HG03045 (cell line): ENCODE results near the gene PAQR9.

Source experiments
- ATAC-seq: cut with Tn5 transposase; IDR thresholded peaks from one replicate; pipeline ENCODE4 v1.9.1; 2021; ENCODE audit warnings: mild to moderate bottlenecking, moderate library complexity; ENCODE audit not compliant: unreplicated experiment

Gene PAQR9

DNA sequence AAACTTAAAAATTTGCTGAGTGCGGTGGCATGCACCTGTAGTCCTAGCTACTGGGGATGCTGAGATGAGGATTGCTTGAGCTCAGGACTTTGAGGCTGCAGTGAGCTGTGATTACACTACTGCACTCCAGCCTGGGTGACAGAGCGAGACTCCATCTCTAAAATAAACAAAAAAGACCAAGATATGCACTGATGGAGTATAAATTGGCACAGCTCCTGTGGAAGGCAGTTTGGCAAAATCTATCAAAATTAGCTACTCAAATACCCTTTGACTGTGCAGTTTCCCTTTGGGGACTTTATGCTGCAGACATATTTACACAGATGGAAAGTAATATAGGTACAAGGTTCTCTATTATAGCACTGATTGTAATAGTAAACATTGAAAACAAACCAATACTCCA is 19.8 kb upstream of the PAQR9 start:
- ATAC-seq = no peak

DNA sequence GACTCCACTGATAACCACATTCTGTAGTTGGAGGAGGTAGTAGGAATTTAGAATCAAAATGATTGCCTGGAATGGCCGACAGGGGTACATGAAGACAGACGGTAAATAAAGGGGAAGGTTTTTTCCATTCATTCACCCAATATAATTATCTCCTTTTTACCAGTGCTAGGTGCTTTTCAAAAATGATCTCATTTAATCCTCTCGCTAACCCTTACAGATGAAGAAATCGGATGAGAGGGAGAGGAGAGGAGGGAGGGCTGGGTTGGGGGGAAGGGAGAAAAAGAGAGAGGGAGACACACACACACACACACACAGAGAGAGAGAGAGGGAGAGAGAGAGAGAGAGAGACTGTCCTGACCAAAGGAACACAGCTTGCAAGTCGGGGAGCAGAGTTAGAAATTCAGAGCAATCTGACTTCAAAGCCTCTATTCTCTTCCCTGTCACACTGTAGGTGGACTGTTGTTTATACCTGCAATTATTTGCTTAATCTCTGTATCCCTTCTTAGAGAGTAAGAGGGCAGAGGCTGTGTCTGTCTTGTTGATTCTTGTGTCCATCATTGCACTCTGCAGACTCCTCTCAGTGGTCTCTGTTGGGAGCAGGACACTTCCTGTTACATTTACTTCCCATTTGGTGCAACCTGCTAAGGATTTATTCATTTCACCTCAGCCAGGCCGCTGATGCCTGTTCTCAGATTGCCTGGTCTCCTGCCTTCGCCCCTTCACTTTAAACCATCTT is 18.7 kb upstream of the PAQR9 start:
- no peak for ATAC-seq

DNA sequence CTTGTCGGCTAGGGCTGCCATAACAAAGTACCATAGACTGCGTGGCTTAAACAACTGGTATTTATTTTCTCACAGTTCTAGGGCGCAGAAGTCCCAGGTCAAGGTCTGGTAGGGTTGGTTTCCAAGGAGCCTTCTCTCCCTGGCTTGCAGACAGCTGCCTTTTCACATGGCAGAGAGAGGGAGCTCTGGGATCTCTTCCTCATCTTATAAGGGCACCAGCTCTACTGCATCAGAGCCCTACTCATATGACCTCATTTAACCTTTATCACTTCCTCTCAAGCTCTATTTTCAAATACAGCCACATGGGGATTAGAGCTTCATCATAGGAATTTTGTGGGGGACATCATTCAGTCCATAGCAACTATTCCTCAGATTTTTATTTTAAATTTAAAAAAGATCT is 17.6 kb upstream of the PAQR9 start:
- no peak for ATAC-seq

DNA sequence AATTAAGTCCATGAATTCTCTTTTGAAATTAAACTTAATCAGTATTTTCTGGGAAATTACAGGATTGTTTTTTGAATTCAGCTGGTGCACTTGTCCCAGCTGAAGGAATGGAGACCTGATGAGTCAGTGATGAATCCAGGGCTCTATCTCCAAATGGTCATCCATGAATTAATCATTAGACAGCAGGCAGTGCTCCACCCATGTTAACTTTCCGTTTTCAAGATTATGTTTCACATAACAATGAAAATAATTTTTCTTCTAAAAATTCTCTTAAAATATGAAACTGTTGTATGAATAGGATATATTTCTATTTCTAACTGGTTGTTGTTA is 13.9 kb upstream of the PAQR9 start:
- ATAC-seq = no peak

DNA sequence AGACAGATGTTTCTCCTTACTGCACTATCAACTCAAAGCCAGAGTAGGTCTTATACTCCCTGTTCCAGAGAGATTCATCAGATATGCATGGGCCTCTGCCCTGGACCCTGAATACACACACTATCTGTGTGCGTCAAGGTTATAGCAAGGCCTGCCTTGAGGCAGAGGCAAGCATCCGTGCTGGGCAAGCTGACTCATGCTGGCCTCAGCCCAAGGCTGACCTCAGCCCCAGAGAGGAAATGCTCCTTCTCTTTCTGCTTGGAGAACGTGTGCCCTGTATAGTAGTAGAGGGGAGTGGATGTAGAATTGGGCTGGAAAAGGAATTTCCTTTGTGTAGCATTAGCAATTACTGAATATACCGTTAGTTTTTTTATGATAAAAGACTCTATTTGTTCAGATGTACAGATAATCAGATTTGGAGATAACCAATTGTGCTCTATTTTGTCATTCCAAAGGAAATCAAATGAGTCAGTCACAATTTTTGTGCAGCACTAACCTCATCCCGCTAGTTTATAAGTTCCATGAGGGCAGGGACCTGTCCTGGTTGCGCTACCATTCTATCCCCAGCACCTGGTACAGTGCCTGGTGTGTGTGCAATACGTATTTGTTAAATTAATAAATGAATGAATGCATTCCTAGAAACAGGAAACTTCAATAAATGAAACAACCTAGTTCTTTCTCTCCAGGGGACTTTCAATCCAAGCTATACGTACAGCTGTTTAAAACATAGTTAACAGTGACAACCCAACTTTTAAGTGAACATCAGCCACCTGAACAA is 13.3 kb upstream of the PAQR9 start:
- no peak for ATAC-seq

DNA sequence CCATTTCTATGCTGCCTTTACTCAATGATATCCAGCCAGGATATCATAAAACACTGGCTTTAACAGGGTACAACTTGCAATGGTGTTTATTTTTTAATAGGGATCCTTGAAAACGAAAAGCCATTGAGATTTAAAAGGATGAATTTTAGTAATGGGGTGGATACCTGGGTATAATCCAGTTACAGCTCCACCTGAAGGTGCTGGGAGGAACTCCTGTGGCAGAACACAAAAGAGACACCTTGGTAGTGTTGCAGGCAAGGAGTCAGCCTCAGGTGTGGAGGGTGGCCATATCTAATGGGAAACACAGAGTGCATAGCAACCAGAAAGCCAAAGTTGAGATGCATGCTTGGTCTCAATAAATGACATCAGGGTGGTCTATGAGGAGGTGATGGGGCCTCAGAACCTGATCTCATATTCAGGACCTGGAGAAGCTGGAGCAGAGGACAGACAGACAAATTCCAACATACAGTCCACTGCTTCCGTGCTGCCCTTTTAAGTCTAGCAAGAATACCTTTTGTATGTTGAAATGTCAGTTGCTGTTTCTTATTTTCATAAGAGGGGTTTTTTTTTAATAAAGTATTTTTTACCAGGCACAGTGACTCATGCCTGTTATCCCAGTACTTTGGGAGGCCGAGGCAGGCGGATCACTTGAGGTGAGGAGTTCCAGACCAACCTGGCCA is 12.0 kb upstream of the PAQR9 start:
- ATAC-seq = no peak

DNA sequence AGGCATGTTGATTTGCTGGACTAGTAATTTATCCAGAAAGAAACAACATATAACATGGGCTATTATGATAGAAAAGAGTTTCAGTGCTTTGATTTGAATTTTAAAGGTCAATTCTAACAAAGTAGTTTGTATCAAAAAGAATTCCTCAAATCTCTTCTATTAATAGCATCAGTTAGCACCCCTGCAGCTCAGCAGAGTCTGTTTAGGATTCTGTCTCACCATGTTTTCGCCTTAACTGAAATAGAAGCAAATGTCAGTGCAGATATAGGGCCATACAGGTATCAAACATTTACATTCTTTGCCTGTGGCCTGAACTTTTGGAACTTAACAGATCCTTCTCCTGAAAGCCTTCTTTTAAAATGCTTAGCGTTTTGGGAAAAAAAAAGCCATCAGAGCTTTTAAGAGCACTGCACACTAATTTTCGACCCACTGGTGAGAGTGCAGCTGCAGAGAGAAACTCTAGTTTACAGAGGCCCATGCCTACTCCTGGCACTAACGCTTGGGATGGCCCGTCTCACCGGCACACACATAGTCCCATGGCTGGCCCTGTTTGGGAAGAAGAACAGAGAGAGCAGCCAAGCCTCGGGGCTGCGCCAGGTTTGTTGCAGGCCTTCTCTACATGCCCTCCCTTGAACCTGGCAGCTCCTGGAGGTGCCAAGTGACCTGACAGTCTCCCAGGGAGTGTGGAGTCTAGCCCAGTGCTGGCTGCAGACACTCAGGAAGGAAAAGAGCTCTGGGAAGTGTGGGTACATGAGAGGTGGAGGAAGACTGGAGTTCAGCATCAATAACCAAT is 9.9 kb upstream of the PAQR9 start:
- no peak for ATAC-seq

DNA sequence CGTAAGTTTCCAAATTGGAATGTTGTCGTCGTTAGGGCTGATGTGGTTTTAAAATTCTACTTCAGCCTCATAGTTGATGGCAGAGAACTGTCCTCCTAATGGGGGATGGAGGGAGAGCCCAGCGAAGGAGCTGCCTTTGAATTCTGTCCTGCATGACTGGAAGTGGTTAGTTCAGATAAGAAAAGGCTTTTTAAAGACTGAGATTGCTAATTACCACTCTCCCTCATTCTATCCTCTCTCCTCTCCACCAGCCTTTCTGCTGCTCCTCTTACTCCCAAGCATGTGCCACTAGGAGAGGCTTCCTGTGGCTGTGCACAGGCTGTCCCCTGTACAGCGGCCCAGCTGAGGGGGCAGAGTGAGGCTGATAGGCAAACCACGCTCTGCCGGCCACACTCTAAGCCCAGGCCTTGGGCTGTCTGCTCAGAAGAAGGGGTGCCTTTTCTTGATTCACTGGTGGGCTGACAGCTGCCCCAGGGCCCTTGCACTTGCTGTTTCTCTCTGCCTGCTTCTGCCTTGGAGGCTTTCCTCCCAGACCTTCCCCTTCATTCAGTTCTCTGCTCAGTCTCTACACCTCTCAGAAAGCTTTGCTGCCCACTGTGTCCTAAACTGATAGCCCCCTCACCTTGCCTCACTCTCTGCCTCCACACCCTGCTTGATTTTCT is 8.7 kb upstream of the PAQR9 start:
- no peak for ATAC-seq

DNA sequence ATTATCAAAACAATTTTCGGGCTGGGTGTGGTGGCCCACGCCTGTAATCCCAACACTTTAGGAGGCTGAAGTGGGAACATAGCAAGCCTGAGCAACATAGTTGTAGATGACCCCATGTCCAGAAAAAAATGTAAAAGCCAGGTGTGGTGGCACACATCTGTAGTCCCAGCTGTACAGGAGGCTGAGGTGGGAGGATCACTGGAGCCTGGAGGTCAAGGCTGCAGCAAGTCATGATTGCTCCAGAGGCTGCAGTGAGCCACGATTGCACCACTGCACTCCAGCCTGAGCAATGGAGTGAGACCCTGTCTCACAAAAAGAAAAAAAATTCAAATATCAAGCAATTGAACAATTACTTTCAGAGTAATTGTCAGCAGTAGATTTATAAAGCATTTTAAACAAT is 8.0 kb upstream of the PAQR9 start:
- ATAC-seq = no peak

DNA sequence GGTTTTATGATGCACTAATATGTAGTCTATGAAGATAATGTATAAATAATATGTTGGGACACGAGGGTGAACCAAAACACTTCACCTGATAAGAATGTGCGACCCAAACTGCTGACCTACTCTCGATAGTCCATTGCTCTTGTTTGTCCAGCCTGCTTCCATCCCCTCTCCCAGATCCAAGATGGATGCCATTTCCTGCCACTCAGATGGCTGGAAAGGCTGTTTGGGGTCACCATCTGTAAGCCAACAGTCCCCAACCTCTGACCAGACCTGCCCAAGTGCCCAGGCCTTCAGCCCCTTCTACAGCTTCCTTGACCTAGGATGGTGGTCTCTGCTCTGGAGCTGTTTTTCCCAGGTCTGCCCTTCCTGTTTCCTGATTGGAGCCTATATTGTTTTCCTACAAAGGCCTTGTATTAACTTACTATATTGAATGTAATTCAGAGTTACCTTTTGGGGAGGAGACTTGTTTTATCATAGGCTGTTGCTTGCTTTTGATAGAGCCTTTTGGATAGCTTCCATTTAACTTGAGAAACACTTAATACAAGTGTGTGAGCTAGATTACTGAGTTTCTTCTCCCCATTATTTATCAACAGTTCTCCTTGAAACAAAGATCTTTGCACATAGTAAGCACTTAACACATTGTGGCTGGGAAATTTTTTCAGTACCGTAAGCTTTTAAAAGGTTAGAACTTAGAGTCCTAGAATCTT is 5.0 kb upstream of the PAQR9 start:
- ATAC-seq = no peak

DNA sequence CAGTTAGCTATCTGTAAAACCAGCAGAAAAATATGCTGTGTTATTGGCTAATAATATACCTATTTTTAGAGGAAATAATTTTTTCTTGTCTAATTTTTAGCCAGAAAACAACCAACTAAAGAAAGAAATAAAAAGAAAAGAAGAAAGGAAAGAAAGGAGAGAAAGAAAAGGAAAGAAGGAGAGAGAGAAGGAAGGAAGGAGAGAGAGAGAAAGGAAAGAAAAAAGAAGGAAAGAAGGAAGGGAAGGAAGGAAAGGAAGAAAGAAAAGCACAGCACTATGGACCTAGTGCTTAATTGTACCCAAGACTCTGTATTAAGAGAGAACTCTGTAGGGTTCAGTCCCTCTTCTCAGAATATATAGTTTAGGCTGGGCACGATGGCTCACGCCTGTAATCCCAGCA is 3.3 kb upstream of the PAQR9 start:
- ATAC-seq = no peak

DNA sequence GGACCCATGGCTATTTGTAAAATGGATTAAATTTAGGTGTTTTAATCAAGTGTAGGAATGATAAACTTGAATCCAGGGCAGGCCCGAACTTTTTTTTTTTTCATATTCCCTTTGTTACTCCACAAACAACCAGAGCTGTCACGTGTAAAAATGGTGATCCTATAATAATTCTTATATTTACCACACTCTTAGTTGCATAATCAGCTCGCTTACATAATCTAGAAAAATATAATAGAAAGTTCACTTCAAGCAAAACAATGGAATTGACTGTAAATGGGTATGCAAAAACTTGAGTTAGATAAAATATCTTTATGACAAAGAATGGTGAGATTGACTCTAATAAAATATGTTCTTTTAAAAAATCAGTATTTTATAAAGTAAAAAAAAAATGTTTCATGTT is 2.1 kb upstream of the PAQR9 start:
- no peak for ATAC-seq

DNA sequence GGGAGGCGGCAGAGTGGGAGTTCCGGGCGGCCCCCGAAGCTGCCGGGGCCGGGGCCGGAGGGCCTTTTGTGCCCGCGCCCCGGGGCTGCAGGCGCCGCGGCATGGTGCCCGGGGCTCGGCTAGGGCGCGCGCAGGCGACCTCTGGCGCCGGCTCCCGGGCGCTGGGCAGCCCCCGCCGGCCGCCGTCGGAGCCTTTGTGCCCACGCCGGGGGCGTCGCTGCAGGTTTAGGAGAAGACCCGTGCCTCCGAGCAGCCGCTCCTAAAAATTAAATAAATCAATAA is 299 bp downstream of the PAQR9 start:
- ATAC-seq = no peak

DNA sequence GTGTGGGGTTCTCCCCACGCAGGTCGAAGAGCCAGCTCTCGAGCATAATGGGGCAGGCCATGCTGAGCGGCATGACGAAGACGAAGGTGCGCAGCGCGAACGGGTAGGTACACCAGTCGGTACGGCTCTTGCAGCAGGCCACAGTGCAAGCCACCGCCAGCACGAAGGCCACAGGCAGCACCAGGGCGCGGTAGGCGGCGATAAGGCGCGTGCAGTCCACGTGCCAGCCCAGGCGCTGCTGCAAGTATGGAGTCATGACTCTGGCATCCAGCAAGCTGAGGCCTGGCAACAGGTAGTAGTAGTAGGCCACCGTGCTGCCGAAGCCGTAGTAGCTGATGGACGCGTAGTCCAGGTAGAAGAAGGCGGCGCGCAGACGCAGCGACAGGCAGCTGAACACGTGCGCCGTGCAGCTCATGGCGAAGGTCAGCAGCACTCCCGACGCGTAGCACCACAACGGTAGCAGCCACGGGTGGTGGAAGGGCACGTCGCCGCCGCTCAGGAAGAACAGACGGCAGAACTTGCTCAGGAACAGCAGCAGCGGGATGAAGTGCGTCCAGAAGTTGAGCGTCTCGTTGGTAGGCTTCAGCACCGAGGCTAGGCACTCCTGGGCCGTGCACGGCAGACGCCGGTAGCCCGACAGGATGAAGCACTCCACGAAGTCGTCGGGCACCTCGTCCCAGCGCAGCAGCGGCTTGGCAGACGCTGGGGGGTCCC is 797 bp downstream of the PAQR9 start:
- ATAC-seq = no peak

DNA sequence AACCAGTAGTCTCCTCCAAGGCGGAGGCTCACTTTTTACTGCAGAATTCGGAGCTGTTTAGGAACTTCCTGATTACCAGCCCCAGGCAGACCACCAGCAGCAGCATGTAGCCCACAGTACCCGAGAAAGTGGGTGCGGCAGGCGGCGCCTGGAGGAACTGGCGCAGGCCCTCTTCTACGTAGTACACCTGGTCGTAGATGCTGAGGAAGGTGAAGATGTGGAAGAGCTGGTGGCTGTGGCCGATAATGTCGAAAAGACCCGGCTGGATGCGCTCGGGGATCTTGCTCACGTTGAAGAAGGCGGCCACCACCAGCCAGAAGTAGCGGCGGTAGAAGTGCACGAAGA is 1.3 kb downstream of the PAQR9 start:
- ATAC-seq = no peak

DNA sequence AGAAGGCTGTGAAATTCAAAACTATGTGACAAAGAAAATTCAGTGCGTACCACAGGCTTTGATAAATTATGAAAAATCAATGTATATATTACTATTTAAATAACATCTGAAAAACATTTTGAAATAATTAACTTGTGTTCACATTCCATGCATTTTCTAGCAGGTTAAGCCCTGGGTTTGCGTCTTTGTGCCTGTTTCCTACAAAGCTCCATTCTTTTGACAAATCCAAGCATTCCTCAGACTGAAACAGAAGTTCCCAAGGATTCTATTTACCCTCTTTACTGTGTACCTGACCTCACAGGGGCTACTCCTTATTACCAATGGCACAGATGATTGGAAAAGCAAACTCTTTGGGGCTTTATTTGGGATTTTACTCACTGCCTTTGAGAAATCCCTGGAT is 1.9 kb downstream of the PAQR9 start:
- no peak for ATAC-seq

DNA sequence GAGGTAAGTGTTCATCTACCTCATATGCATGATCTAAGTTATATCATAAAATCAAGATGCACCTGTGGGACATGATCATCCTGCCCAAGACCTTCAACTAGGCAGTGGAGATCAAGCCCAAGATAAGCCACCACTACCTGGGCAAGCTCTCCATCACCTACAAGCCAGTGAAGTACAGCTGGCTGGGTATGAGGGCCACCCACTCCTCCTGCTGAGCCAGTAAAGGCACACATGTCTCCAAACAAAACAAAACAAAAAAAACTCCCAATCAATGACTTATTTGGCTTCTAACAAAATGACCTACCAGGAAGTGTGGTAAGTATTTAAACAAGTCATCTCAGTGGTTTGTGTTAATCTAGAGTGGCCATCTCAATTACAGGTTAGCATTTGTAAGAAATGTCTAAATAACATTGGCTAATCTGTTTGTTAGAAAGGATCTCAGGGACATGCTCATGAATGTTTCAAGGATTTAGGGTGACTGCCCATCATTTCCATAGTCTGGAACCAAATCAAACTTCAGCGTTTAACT is 3.1 kb downstream of the PAQR9 start:
- no peak for ATAC-seq

DNA sequence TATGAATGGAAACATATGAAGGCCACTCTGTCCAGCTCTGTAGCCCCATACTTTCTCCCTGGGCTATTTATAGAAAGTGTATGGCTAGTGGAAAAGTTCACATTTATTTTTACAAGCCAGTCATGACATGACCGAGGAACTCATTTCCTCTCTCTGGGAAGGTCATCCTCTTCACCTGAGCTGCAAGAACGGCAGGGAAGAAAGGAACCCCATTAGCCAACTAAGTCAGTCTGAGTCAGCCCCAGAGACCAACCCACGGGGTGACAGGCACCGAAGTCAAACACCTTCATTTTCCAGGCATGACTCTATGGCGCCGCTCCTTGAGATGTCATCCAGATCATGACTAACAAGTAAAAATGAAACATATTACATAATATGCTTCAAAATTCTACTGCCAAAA is 4.8 kb downstream of the PAQR9 start:
- ATAC-seq = no peak

DNA sequence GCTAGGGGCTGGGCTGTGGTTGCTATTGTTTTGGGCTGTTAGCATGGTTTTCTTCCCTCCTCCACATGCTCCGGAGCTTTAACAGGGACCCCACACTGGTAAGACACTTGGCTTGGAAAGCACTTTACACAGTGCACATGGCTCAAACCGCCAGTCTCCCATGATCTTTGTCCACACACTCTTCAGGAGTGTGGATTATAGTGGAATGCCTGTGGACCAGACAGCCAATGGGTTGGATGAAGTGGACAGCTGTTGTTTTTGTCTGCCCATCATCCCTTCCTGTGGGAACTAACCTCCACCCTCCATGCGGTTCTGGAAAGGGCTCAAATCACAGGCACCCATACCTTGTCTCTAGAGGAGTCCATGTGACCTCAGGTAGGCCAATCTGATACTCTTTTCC is 10.0 kb downstream of the PAQR9 start:
- no peak for ATAC-seq
